Activated CD4-positive, alpha-beta T cell treated with anti-CD3 and anti-CD28 coated beads, Interleukin-2, amount 10 ng/mL, durations not matched to agents 24 days and 14 days (primary cell): ENCODE data around the gene CACNG7. TPM values are rescaled to one million over a fixed set of nuclear protein-coding genes. Genes with fewer than 3 reads are reported as not detected.

Source experiments
- DNase-seq: peaks from one replicate; pipeline ENCODE4 v3.0.0; 2022
- H3K27ac Mint-ChIP-seq: one replicate; pipeline ENCODE4 v1.8.0; 2022; ENCODE audit warnings: mild to moderate bottlenecking, mixed read lengths
- H3K27me3 Mint-ChIP-seq: one replicate; pipeline ENCODE4 v1.8.0; 2022; ENCODE audit warnings: mixed read lengths
- H3K36me3 Mint-ChIP-seq: one replicate; pipeline ENCODE4 v1.8.0; 2022; ENCODE audit warnings: low read depth, mild to moderate bottlenecking, mixed read lengths
- H3K4me1 Mint-ChIP-seq: one replicate; pipeline ENCODE4 v1.8.0; 2021; ENCODE audit warnings: mixed read lengths
- H3K4me3 Mint-ChIP-seq: one replicate; pipeline ENCODE4 v1.8.0; 2022; ENCODE audit warnings: mild to moderate bottlenecking, moderate library complexity, mixed read lengths
- H3K9me3 Mint-ChIP-seq: one replicate; pipeline ENCODE4 v1.8.0; 2021; ENCODE audit warnings: mixed read lengths
- intact Hi-C: fragments of 100-400 bp; cut with micrococcal nuclease; formaldehyde crosslinking; loops from one replicate; pipeline ENCODE4 v1.15.1; 2023
- total RNA-seq: library from RNA; stranded (reverse); gene quantifications from 2 replicates; pipeline ENCODE4 v1.2.3, GENCODE V29; 2022

Gene CACNG7
- total RNA-seq, 1 donor from 2014 or later = not detected

- Mint-ChIP-seq H3K4me1 (peaks cover 5% of the 10 kb centered on the region), H3K4me3 (no peak overlapping the region), H3K27ac (no peak overlapping the region), H3K36me3 (peaks cover 4% of the 10 kb centered on the region), H3K9me3 (no peaks in the 10 kb centered on the region), H3K27me3 (peaks cover 66% of the 10 kb centered on the region)
- DNase-seq = no peak
- intact Hi-C loops = no loop called here
Observed at GRCh38 chr19:53960886-53961285, 51.8 kb downstream of the CACNG7 start.

- H3K9me3 Mint-ChIP-seq = no peaks in the 10 kb centered on the region
- H3K4me3 Mint-ChIP-seq = no peak overlapping the region
- H3K36me3 Mint-ChIP-seq = peaks cover 4% of the 10 kb centered on the region
- intact Hi-C loops = no loop called here
- peaks cover 5% of the 10 kb centered on the region for H3K4me1 Mint-ChIP-seq
- peaks cover 69% of the 10 kb centered on the region for H3K27me3 Mint-ChIP-seq
- DNase-seq = no peak
- no peak overlapping the region for H3K27ac Mint-ChIP-seq
Observed at GRCh38 chr19:53961523-53962356, 52.7 kb downstream of the CACNG7 start.

GRCh38 chr19:53962887-53963431 lies 53.9 kb downstream of the CACNG7 start, which contains the start of gene CACNG8:
Gene CACNG8, plus strand, starts transcription at chr19:53962937.
- no peak within 1 kb of the TSS for H3K4me3 Mint-ChIP-seq
- peaks cover 59% of the 10 kb centered on the region for H3K27me3 Mint-ChIP-seq
- H3K9me3 Mint-ChIP-seq = no peaks in the 10 kb centered on the region
- DNase-seq = no peak
- H3K4me1 Mint-ChIP-seq = peaks cover 5% of the 10 kb centered on the region
- intact Hi-C loops = no loop called here
- peaks cover 4% of the 10 kb centered on the region for H3K36me3 Mint-ChIP-seq
- no peak within 1 kb of the TSS for H3K27ac Mint-ChIP-seq

DNA sequence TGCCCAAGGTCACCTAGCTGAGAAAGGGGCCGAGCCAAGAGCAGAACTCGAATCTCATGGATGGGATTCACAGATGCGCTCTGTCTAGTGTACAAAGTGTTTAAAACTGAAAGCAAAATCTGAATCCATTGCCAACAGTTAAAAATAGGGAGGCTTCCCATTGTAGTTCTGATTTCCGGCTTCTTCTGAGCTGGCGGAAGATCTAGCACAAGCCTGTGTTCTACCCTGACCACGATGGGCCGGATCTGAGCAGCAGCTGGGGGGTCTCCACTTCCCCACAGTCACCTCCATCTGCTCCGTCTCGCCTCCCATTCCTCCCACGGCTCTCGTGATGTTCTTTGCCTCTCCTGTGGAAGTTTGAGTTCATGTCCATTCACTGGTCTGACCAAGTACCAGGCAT lies 56.0 kb downstream of the CACNG7 start:
- H3K9me3 Mint-ChIP-seq = no peaks in the 10 kb centered on the region
- H3K27ac Mint-ChIP-seq = no peak overlapping the region
- intact Hi-C loops = no loop called here
- peaks cover 4% of the 10 kb centered on the region for H3K36me3 Mint-ChIP-seq
- H3K27me3 Mint-ChIP-seq = peaks cover 44% of the 10 kb centered on the region
- DNase-seq = no peak
- H3K4me1 Mint-ChIP-seq = peaks cover 1% of the 10 kb centered on the region
- no peak overlapping the region for H3K4me3 Mint-ChIP-seq

- H3K36me3 Mint-ChIP-seq = peaks cover 4% of the 10 kb centered on the region
Observed at GRCh38 chr19:53966931-53967330, 57.9 kb downstream of the CACNG7 start.

DNA sequence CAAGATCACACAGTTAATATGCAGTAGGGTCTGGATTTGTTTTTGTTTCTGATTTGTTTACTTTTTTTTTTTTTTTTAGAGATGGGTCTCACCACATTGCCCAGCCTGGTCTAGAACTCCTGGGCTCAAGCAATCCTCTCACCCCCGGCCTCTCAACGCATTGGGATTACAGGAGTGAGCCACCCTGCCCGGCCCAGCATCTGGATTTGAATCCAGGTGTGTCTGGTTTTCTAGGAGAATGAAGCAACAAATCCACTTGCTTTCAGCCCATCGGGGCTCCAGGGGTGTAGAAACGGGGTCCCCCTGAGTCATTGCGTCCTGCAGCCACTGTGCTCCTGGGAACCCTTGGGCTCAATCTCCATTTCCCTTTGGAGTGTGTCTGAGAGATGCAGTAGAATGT lies 60.3 kb downstream of the CACNG7 start:
- Mint-ChIP-seq H3K9me3 (no peaks in the 10 kb centered on the region), H3K4me1 (no peaks in the 10 kb centered on the region), H3K36me3 (no peaks in the 10 kb centered on the region), H3K4me3 (no peak overlapping the region), H3K27ac (no peak overlapping the region), H3K27me3 (peaks cover 13% of the 10 kb centered on the region)
- intact Hi-C loops = no loop called here
- no peak for DNase-seq

More at GRCh38 chr19:53966931-53967330, 57.9 kb downstream of the CACNG7 start:
- Mint-ChIP-seq H3K4me1 (no peaks in the 10 kb centered on the region), H3K27ac (no peak overlapping the region), H3K27me3 (peaks cover 25% of the 10 kb centered on the region), H3K9me3 (no peaks in the 10 kb centered on the region), H3K4me3 (no peak overlapping the region)
- intact Hi-C loops = no loop called here
- DNase-seq = no peak

- Mint-ChIP-seq H3K4me1 (no peaks in the 10 kb centered on the region), H3K27me3 (no peaks in the 10 kb centered on the region), H3K36me3 (no peaks in the 10 kb centered on the region), H3K27ac (no peak overlapping the region), H3K9me3 (no peaks in the 10 kb centered on the region), H3K4me3 (no peak overlapping the region)
- no peak for DNase-seq
- intact Hi-C loops = no loop called here
Observed at GRCh38 chr19:53971673-53972072, 62.6 kb downstream of the CACNG7 start.

- Mint-ChIP-seq H3K27ac (no peak overlapping the region), H3K4me3 (peak overlapping the region; percentile 49), H3K27me3 (peaks cover 43% of the 10 kb centered on the region), H3K36me3 (peaks cover 9% of the 10 kb centered on the region), H3K9me3 (peaks cover 20% of the 10 kb centered on the region), H3K4me1 (peaks cover 15% of the 10 kb centered on the region)
- DNase-seq = peak; percentile 87
- intact Hi-C loops = loop anchor here (5.0 kb wide), 1 partner anchor 70 kb away; the partner anchor contains the start of gene CACNG7
Observed at GRCh38 chr19:53977429-53977990, 68.4 kb downstream of the CACNG7 start.

DNA sequence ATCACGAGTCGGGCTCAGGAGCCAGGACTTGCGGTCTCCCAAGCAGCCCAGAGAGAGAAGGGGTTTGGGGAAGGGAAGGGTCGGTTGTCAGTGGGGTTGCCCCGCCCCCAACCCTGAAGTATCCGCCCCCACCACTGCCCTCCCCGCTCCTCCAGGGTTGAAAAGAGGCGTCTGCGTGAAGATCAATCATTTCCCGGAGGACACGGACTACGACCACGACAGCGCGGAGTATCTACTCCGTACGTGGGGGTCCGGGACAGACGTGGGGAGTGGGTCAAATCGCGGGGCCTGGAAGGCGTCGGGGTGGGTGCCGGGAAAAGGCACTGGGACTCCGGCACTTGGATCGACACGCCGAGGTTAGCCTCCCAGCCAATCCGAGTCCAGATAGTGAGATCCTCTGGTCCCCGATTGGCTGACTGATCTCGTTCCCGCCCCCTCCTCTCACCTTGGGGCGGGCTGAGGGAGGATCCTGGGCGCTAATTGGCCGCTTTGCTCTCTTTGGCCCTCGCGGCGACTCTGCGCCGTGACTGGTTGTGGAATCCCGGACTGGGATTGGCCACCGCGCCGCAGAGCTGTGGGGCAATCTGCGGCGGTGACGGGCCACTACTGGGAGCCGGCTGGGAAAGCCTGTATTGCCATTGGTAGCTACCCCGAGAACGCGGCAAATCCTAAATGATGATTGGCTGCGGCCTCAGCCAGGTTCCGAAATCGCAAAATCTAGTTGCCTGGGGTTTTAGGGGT lies 69.1 kb downstream of the CACNG7 start:
- peaks cover 15% of the 10 kb centered on the region for H3K4me1 Mint-ChIP-seq
- peaks cover 9% of the 10 kb centered on the region for H3K36me3 Mint-ChIP-seq
- no peak overlapping the region for H3K27ac Mint-ChIP-seq
- intact Hi-C loops = loop anchor here (5.0 kb wide), 1 partner anchor 71 kb away; the partner anchor contains the start of gene CACNG7
- peak; percentile 56 for DNase-seq
- H3K9me3 Mint-ChIP-seq = peaks cover 20% of the 10 kb centered on the region
- H3K27me3 Mint-ChIP-seq = peaks cover 43% of the 10 kb centered on the region
- H3K4me3 Mint-ChIP-seq = peak overlapping the region; percentile 49

DNA sequence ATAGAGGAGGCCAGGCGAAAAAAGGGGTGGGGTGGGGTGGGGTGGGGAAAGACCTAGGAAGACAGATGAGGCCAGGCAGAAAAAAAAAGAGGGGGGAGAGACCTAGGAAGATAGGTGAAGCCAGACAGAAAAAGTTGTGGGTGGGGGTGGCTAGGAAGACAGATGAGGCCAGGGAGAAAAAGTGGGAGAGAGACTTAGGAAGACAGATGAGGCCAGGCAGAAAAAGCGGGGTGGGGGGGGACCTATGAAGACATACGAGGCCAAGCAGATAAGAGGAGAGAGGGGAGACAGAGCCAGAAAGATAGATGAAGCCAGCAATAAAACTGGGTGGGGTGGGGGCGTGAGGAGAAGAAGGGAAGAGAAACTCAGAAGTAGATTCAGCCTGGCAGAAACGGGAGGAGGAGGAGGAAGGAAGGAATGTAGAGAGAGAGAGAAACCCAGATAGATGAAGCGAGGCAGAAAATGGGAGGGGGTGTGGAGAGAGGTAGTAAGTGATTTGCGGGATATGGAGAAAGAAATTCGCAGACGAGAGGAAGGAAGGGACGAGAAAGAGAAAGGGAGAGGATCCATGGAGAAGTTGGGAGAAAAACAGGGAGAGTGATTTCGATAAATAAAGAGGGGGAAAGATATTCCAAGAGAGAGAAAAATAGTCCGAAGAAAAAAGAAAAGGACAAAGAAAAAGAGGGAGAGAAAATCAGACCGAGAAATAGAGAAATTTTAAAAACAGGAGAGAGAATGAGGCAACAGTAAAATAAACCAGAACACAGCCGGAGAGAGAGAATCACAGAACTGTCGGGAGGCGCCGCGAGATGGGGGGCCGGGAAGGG lies 70.1 kb downstream of the CACNG7 start:
- H3K27ac Mint-ChIP-seq = no peak overlapping the region
- peaks cover 20% of the 10 kb centered on the region for H3K9me3 Mint-ChIP-seq
- H3K4me1 Mint-ChIP-seq = peaks cover 15% of the 10 kb centered on the region
- intact Hi-C loops = loop anchor here (5.0 kb wide), 1 partner anchor 72 kb away; the partner anchor contains the start of gene CACNG7
- H3K36me3 Mint-ChIP-seq = peaks cover 9% of the 10 kb centered on the region
- H3K27me3 Mint-ChIP-seq = peaks cover 43% of the 10 kb centered on the region
- no peak for DNase-seq
- H3K4me3 Mint-ChIP-seq = peak overlapping the region; percentile 42

DNA sequence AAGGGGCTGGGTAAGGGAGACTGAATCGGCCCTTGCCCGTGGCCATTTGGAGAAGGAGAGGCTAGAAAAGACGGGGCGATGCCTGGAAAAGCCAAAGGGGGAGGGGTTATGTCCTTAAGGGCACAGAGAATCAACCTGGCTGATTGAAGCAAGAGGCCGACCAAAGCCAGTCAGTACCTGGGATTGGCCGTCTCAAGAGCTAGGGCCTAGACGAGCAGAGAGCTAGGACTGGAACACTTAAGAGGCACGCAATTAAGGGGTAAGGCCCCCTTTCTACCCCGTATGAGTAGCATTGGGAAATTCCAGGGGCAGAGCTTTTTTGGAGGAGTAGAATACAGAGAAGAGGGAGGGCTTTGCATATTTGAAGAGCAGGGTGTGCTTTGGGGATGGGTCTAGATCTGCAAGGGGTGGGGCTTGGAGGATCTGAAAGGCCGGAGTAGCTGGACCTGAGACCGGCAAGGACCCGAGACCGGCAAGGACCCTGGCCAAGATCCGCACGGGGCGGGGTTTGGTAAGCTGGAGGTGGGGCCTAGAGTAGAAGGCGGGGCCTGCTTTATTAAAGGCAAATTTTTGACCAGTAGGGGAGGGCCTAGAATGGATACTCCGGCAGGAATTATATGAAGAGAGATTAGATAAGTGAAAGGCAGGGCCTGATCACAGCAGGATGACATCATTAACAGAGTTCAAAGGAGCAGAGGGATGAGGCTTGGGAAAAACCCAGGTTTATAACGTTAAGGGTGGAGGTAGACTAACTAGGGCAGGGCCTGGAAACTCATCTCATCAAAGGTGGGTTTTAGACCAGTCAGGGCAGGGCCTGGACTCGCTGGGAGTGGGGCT lies 71.7 kb downstream of the CACNG7 start:
- no peak for DNase-seq
- Mint-ChIP-seq H3K27me3 (peaks cover 43% of the 10 kb centered on the region), H3K27ac (no peak overlapping the region), H3K9me3 (peaks cover 20% of the 10 kb centered on the region), H3K4me1 (peaks cover 15% of the 10 kb centered on the region), H3K36me3 (peaks cover 9% of the 10 kb centered on the region), H3K4me3 (peak overlapping the region; percentile 49)
- intact Hi-C loops = no loop called here

DNA sequence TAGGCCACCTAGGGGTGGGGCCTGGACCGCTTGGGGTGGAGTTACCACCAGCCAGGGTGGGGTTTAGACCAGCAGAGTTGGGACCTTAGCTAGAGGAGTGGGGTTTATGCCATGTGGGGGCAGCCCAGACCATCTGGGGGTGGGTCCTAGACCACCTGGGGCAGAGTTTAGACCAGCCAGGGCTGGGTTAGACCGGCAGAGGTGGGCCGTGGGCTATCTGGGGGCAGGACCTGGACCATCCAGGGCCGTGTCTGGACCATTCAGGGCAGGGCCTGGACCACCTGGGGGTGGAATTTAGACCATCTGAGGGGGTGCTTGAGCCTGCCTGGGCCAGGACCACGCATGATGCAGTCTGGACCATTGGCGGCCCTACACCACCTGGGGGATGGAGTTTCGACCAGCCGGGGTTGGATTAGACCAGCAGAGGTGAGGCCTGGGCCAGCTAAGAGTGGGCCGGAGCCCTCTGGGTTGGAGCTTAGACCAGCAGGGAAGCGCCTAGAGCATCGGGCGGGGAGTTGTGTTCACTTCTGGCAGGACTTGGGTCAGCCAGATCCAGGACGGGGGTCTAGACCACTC lies 72.4 kb downstream of the CACNG7 start:
- intact Hi-C loops = no loop called here
- Mint-ChIP-seq H3K27ac (no peak overlapping the region), H3K4me3 (no peak overlapping the region), H3K9me3 (peaks cover 20% of the 10 kb centered on the region), H3K27me3 (peaks cover 43% of the 10 kb centered on the region), H3K36me3 (peaks cover 9% of the 10 kb centered on the region), H3K4me1 (peaks cover 15% of the 10 kb centered on the region)
- no peak for DNase-seq
